Esophagus (tissue), 2 donors: ENCODE results near the gene WDR7. TPM values are rescaled to one million over a fixed set of nuclear protein-coding genes. Genes with fewer than 3 reads are reported as not detected.

Source experiments
- H3K27ac ChIP-seq, 2 donors: one replicate each; pipeline ENCODE4 v1.5.1; 2013; ENCODE audit warnings: low read depth in 2 of 2, mild to moderate bottlenecking in 2 of 2, inconsistent platforms in 1 of 2, low read length in 1 of 2, moderate library complexity in 1 of 2
- H3K27me3 ChIP-seq, 2 donors: one replicate each; pipeline ENCODE4 v1.6.1; 2013; ENCODE audit warnings: low read length in 2 of 2, control low read depth in 1 of 2, mild to moderate bottlenecking in 1 of 2; ENCODE audit not compliant: insufficient read depth in 2 of 2, control insufficient read depth in 1 of 2
- H3K36me3 ChIP-seq, 2 donors: one replicate each; pipeline ENCODE4 v1.6.1; 2013; ENCODE audit warnings: low read length in 1 of 2; ENCODE audit not compliant: control insufficient read depth in 2 of 2, insufficient read depth in 2 of 2
- H3K4me1 ChIP-seq, 2 donors: one replicate each; pipeline ENCODE4 v1.6.1; 2013; ENCODE audit warnings: low read length in 1 of 2; ENCODE audit not compliant: control insufficient read depth in 2 of 2, insufficient read depth in 2 of 2
- H3K4me3 ChIP-seq, 2 donors: one replicate each; pipeline ENCODE4 v1.5.1; 2013; ENCODE audit warnings: low read length in 2 of 2, mild to moderate bottlenecking in 2 of 2, low read depth in 1 of 2, moderate library complexity in 1 of 2
- H3K9me3 ChIP-seq, 2 donors: one replicate each; pipeline ENCODE4 v1.6.1; 2013; ENCODE audit warnings: mild to moderate bottlenecking in 2 of 2, low read depth in 1 of 2, low read length in 1 of 2, moderate library complexity in 1 of 2; ENCODE audit not compliant: control insufficient read depth in 2 of 2, insufficient read depth in 1 of 2
- WGBS, 2 donors: extraction: QIAGEN DNeasy Blood & Tissue Kit; methylation state at CpG; one replicate each; pipeline ENCODE4 v1.1.7; 2013; 5-methylcytosine and 5-hydroxymethylcytosine counted together
- polyA plus RNA-seq, 2 donors: library from polyadenylated mRNA; stranded (reverse); fragments of 200-250 nt; gene quantifications; one replicate each; pipeline ENCODE4 v1.2.3, GENCODE V29; 2013
- donor health status: healthy with polysubstance abuse.
- donor health status: Bipolar disorder and iron deficiency.

The WDR7 gene
- polyA plus RNA-seq: 1 to 10 TPM; 2.2 to 2.8 TPM

DNA sequence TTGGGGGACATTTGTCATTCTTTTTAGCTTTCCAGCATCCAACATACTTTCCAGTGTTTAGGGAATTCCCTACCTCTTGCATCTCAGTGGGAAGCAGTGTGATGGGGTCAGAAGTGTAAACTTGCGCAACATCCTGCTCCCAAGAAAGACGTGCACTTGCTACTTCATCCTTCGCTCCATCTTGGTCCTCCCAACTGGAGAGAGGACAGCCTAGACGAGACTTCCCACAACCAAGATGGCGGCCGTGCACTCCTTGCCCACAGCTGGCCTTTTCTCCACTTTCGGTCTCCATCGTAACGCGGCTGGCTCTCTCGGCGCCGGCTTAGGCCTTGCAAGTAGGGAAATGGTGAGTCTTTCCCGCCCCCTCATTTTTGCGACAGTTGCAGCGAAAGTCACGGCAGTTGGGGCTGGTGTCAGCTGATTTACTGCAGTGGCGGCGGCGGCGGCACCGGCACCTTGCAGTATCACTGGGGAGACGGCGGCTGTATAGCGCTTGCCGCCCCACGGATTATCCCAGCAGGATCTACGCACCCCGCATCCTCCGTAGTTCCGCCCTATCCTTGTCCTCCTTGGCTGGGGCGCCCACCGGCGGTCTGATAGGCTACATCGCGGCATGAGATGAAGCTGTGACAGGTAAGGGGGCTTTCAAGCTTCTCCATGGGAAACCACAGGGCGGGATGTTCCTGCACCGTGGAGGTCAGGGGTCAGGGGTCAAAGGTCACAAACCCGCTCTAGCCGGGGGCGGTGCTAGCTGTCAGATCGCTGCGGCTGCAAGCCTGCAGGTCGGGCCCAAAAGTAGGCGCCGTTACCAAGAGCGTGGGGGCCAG, at the start of gene WDR7:
Gene WDR7, plus strand, starts transcription at position 416 of the 827 bp plus-strand sequence. CDS start 21,157 bp downstream, outside the sequence.
- Histone ChIP-seq H3K4me3 (peak within 1 kb of the TSS; percentile 75 to 90), H3K9me3 (no peaks in the 10 kb centered on the region), H3K36me3 (no peaks in the 10 kb centered on the region), H3K27ac (peak within 1 kb of the TSS; percentile 72 to 96), H3K27me3 (no peaks in the 10 kb centered on the region), H3K4me1 (no peaks in the 10 kb centered on the region)
- 1% methylated on average over 47 of the region's 47 CpGs for WGBS, 2 donors

DNA sequence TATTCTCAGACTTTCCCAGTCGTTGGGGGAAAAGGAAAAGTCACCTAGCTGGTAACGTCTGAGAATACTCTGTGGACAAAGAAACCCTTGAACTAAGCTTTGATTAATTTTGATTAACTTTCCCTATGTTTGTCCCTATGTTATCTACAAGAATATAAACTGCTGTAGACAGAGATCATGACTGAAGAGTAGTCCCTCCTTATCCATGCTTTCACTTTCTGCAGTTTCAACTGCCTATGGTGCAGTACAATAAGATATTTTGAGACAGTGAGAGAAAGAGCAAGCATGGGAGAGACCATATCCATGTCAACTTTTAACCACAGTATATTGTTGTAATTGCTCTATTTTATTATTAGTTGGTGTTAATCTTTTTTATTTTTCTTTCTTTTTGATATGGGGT, 44.5 kb upstream of the WDR7 start:
- 88 to 95% methylated on average over 2 of the region's 2 CpGs for WGBS, 2 donors
- Histone ChIP-seq H3K4me1 (no peaks in the 10 kb centered on the region), H3K27ac (no peak overlapping the region), H3K36me3 (peaks cover 0 to 5% of the 10 kb centered on the region in 2 donors), H3K9me3 (no peaks in the 10 kb centered on the region), H3K27me3 (no peaks in the 10 kb centered on the region), H3K4me3 (no peak overlapping the region)

DNA sequence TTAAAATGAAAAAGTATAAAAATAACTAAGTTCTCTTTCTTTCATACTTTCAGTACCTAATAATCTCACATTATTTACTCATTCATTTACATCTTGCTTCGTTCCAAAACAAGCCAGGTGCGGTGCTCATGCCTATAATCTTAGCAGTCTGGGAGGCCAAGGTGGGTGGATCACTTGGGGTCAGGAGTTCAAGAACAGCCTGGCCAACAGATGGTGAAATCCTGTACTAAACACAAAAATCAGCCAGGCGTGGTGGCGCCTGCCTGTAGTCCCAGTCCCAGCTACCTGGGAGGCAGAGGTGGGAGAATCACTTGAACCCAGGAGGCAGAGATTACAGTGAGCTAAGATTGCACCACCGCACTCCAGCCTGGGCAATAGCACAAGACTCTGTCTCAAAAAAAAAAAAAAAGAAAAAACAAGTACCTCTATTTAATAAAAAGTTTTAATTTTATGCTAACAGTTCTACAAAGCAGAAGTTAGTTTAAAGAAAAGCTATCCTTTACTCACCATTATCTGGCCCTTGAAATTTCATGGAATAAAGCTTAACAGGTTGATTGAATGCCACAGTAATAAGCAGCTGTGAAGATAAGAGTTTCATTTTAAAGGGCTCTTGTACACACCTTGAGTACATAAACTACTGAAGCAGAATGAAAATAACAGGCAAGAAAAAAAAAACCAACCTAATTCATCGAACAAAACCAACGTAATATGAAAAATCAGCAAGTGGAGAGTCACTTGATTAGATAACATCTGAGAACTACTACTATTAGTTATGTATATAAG, 35.2 kb upstream of the WDR7 start:
- Histone ChIP-seq H3K4me1 (no peaks in the 10 kb centered on the region), H3K27ac (no peak overlapping the region), H3K27me3 (no peaks in the 10 kb centered on the region), H3K4me3 (no peak overlapping the region), H3K36me3 (peaks cover 4 to 6% of the 10 kb centered on the region in 2 donors), H3K9me3 (no peaks in the 10 kb centered on the region)
- WGBS, 2 donors: 61 to 82% methylated on average over 7 of the region's 7 CpGs

DNA sequence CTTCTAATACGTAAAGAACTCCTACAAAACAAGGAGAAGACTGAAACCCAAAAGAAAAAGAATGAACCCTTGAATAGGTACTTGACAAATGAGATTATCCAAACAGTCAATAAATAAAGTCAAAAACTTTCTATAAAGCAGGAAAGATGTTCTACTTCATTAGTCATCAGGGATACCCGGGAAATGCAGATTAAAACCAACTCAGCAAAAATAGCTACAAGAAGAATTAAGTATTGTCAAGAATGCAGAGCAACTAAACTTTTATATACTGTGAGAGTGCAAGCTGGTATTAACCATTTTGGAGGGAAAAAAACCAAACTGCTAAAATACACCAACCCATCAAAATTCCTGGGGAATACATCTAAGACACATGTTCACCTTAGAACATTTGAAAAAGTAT, 23.2 kb upstream of the WDR7 start:
- Histone ChIP-seq H3K36me3 (no peaks in the 10 kb centered on the region), H3K4me1 (no peaks in the 10 kb centered on the region), H3K27ac (no peak overlapping the region), H3K9me3 (no peaks in the 10 kb centered on the region), H3K27me3 (no peaks in the 10 kb centered on the region), H3K4me3 (no peak overlapping the region)
- WGBS, 2 donors: 66 to 81% methylated on average over 2 of the region's 2 CpGs

GRCh38 chr18:56632070-56633022, 18.8 kb upstream of the WDR7 start:
- 67 to 85% methylated on average over 7 of the region's 7 CpGs for WGBS, 2 donors
- Histone ChIP-seq H3K4me3 (no peak overlapping the region), H3K27me3 (no peaks in the 10 kb centered on the region), H3K27ac (no peak overlapping the region), H3K36me3 (no peaks in the 10 kb centered on the region), H3K9me3 (no peaks in the 10 kb centered on the region), H3K4me1 (no peaks in the 10 kb centered on the region)

DNA sequence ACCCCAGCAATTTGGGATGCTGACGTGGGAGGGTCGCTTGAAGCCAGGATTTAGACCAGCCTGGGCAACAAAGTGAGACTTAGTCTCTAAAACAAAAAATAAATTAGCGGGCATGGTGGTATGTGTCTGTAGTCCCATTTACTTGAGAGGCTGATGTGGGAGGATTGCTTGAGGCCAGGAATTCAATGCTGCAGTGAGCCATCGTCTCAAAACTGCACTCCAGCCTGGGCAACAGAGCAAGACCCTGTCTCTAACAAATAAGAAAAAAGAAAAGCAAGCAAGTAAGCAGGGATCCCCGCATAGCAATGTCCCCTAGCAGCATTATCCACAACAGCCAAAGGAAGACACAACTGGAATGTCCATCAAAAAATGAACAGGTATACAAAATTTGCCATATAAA, 16.2 kb upstream of the WDR7 start:
- Histone ChIP-seq H3K9me3 (no peaks in the 10 kb centered on the region), H3K4me3 (no peak overlapping the region), H3K27me3 (no peaks in the 10 kb centered on the region), H3K36me3 (no peaks in the 10 kb centered on the region), H3K27ac (no peak overlapping the region), H3K4me1 (no peaks in the 10 kb centered on the region)
- WGBS, 2 donors: 89 to 93% methylated on average over 5 of the region's 5 CpGs

- H3K36me3 ChIP-seq: no peaks in the 10 kb centered on the region
- no peaks in the 10 kb centered on the region for H3K9me3 ChIP-seq
- WGBS, 2 donors: 4 to 7% methylated on average over 8 of the region's 8 CpGs
- H3K27ac ChIP-seq: no peak overlapping the region
- H3K27me3 ChIP-seq: no peaks in the 10 kb centered on the region
- no peaks in the 10 kb centered on the region for H3K4me1 ChIP-seq
- H3K4me3 ChIP-seq: peak overlapping the region; percentile 96 to 99
Measured at GRCh38 chr18:56637176-56637575, 14.0 kb upstream of the WDR7 start.

DNA sequence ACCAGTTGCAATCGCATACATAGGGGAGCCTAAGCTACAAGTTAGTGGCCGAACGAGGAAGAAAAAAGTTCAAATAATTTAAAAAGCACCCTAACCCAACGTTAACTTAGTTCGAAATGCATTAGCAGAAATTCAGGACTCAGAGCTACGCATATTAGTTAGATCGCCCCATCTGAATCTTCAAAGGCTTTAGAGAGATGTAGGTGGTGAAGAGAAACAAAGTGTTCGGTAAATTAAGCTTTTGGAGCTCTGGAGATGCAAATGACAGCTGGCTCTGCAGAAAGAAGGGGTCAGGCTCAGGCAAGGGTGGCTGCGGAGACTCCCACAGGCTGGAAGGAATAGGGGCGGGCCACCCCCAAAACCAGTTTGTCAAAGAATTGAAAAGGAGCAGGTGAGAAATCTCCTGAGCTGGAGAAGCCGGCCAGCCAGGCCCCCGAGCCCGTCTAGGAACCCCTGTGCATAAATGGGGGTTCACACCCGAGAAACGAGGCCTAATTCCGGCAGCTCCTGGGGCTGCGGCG, 13.4 kb upstream of the WDR7 start:
- Histone ChIP-seq H3K9me3 (no peaks in the 10 kb centered on the region), H3K4me3 (peak overlapping the region; percentile 96 to 99), H3K27ac (peak overlapping the region; percentile 99), H3K4me1 (no peaks in the 10 kb centered on the region), H3K36me3 (no peaks in the 10 kb centered on the region), H3K27me3 (no peaks in the 10 kb centered on the region)
- WGBS, 2 donors: 0 to 1% methylated on average over 18 of the region's 18 CpGs
